SHP77 (cell line): ENCODE results near the gene WDR49.
A peak's percentile ranks its signal among the peaks of the same experiment; 100 is the strongest.

ENCODE experiments used
- DNase-seq, 2 experiments: peaks; one replicate each; lab custom pipeline; 2025; lab: John Stamatoyannopoulos, UW

Gene WDR49

DNA sequence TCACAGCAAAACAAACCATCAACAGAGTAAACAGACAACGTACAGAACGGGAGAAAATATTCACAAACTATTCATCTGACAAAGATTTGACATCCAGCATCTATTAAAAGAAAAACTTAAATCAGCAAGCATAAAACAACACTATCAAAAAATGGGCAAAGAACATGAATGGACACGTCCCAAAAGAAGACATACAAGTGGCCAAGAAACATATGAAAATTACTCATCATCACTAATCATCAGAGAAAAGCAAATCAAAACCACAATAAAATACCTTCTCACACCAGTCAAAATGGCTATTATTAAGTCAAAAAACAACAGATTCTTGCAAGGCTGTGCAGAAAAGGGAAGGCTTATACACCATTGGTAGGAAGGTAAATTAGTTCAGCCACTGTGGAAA is 166.2 kb downstream of the WDR49 start:
- no peak for DNase-seq

DNA sequence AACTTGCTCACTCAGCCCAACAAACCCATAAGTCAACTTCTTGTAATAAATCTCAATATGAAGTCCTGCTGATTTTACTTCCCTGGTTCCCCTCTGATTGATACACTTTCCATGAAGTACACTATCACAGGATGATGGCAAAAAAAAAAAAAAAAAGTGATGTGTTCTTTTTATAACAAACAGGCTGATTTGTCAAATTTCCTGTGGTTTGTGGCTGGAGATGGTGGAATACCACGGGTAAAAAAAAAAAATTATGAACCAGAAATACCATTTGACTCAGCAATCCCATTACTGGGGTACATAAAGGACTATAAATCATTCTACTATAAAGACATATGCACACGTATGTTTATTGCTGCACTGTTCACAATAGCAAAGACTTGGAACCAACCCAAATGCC is 169.2 kb downstream of the WDR49 start:
- DNase-seq = no peak

DNA sequence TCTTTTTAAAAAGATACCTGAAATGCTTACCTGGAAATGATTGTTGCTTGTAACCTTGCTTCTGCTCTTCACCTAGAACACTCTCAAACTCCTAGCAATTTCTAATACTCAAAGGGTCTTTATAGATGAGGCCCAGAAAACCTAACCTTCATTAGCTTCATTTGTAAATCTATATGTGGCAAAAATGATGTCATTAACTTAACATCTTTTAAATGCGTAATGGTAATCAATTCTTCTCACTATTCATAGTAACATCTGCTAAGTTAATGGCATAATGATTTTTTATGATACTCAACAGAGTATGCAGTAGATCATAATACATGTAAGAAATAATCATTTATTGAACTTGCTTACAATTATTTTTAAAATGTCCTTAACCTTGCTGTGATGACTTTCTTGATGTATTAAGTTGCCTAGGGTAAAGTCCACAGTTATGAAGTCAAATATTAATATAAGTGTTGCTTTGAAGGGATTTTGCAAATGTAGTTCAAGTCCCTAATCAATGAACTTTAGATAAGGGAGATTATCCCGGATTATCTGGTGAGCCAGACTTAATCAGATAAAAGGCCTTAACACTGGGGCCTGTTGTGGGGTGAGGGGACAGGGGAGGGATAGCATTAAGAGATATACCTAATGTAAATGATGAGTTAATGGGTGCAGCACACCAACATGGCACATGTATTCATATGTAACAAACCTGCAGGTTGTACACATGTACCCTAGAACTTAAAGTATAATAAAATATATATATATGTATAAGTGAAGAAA is 169.8 kb downstream of the WDR49 start:
- no peak for DNase-seq

DNA sequence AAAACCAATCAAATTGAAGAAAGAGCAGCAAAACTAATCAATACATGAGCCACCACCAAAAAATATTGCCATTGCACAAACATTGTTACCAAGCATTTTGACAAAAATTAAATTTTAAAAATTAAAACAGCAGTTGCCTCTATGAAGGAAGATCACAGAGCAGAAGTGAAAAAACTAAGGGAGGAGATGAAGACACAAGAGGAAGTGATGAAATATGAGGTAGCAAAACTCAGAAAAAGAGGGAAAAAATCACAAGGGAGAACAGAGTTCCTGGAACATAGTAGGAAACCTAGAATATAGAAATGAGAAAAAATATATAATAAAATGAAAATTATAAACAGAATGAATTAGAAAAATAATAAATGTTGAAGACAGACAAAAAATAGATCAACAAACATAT is 172.6 kb downstream of the WDR49 start:
- no peak for DNase-seq

DNA sequence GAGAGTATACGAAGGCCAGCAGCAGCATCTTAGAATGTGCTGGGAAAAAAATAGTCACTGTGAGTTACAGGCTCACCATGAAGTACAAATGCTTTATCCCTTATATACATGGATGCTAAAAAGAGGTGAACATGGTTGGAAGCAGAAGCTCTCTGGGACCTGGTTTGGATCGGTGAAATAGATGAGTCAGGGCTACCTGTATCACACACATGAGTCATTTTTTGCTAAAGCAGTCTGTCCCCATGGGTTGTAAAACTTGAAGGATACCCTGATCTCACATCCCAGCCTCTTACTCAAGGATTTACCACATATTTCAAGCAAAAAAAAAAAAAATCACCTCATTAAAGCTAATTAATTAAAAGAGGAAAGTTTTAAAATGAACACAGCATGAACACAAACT is 173.0 kb downstream of the WDR49 start:
- DNase-seq = no peak

DNA sequence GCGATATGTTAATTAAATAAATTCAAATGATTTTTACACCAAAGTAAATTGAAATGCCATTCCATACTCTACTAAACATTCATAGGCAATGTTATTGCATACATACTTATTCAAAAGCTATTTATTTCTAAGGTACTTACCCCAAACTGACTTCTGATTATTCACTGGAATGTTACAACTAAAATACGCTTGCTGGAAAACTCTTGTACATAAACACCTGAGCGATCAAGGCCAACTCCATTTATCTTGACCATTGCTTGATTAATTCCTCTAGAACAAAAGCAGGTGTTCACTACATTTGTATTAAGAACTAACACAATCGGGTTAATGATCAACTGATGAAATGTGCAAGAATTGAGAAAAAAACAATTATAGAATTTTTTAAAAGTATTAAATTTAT is 179.9 kb downstream of the WDR49 start, which contains the start of gene SERPINI2:
Gene SERPINI2, minus strand, starts transcription at position 180 of the 400 bp plus-strand sequence. CDS start 2,208 bp downstream, outside the sequence.
- no peak for DNase-seq

DNA sequence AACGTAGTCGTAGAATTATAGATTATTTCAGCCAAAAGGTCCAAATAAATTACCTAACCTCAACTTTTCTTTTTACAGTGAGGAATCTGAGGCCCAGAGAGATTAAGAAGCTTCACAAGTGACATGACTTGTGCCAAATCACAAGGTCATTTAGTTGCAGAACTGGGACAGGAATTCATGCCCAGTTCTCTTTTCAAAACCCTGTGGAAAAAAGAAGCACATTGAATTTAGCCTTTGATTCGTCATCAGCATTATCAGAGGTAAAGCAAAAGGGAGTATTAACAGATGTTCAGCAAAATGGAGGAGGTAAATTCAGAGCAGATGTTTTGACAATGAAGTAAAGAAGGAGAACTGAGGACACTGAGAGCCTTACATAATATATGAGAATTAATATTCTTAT is 184.4 kb downstream of the WDR49 start:
- no peak for DNase-seq

DNA sequence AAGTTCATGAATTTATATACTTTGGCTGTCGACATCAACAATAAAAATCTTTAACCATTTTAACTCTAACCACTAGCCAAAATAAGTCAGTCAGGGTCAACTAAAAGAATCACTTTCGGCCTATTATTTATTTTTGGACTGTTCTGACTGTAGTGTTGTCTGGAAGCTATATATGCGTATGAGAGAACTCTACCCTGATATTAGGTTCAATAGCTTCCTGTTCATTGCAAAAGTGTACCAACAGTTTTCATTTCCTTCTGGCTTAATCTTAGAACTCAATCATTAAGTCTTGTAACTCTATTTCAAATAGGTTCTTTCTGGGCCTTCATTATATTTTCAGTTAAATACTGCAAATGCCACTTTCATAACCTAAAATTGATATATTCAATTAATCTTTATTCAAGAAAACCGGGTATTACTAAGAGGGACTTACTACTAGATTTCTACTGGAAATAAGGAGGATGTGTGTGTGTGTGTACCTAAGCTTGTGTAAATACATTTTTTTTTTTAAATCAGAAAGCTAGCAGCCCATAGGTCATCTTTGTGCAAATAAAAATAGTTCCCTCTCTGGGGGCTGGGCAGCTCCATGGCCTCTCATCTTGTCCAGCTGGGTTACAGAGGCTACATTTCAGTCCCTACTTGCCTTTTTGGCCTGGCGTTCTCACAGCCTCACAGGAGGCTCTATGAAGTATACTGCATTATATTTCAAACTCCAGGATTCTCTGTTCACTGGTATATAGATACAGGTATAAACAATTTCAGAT is 185.7 kb downstream of the WDR49 start:
- peak; percentile 29 to 57 for DNase-seq

DNA sequence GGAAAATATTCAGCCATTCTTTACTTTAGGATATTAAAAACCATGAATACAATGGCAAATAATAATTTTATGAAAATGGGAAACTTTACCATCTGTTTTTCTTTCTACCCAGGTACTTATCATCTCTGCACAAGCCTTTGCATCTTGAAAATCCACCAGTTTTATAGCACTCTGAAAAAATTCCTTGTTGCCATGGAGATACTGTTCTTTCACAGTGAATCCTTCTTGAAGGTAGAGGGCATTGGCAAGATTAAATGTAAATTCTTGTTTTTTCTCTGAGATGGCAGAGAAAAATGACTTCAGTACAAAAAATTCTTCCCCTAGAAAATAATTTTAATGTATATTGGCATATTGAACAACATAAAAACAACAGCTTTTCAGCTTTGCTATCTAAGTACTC is 186.8 kb downstream of the WDR49 start:
- no peak for DNase-seq

DNA sequence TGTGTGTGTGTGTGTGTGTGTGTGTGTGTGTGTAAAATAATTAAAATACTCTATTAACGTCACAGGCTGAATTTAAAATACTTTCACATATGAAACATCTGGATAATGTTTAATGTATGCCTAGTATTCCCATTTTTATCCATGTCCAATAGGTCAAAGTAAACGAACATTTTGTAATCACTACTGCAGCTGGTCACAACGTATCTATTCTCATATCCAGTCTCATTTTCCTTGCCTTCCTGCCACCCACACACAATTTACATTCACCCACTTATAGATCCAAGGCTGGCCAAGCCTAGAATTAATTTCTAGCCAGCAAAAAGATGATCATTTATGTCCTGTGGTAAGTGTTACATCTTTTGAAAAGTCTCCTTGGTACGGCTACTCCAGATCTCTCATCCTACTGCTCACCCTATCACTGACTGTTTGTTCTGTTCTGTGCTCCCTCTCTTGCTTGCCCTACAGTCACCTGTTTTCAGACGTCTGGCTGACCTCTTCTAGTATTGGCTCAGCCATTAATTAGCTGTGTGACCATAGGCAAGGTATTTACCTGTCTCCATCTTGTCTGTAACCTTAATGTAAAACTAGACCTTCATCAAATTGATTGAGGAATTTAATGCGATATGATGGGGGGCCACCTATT is 197.5 kb downstream of the WDR49 start:
- DNase-seq = no peak

DNA sequence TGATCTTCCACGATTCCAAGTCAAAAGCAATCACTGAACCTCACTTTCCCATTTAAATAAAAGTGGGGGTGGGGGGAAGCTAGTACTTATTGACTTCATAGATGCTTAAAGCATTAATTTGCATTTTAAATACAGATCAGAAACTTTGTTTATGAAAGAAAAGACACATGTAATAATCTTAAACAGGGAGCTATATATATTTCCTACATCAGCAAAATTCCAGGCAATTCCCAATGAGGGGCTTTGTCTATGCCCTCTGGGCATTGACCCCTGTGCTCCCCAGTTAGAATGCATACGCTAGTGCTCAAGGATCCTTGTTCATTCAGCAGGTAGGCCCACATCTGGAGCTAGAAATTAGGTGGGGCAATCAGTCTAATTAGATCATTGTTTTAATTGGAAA is 199.9 kb downstream of the WDR49 start:
- DNase-seq = no peak

DNA sequence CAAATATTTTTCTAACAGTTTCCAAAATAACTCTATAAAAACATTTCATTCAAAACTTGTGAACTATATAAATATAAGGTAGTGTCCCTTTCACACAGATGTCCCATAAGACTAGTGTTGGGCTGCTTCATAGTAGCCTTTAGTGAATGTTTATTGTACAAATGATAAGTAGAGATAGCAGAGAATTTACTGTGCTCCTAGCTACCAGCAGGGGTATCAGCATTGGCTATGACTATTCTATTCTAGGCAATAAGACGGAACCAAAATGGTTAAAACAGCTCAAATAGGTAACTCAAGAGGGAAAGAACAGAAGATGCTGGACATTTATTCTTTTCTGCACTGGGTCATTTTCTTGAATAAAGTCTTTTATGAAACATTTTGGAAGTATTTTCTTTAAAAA is 202.5 kb downstream of the WDR49 start:
- no peak for DNase-seq

DNA sequence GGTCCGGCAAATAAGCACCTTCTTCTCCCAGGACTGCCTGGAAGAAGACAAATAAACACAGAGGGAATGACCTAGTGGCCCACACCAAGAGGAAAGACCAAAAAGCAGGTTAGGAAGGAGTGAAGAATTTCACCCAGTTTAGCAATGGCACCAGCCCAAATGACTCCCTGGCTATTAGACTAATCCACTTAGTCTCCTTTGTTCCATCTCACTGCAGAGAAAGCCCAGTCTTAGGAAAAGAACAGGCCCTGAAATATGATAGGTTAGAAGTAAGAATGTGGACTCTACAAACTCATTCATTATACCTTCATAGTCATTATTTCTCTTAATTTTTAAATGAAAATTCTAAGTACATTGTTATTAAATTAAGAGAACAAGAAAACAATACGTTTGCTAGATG is 203.1 kb downstream of the WDR49 start:
- DNase-seq = no peak

DNA sequence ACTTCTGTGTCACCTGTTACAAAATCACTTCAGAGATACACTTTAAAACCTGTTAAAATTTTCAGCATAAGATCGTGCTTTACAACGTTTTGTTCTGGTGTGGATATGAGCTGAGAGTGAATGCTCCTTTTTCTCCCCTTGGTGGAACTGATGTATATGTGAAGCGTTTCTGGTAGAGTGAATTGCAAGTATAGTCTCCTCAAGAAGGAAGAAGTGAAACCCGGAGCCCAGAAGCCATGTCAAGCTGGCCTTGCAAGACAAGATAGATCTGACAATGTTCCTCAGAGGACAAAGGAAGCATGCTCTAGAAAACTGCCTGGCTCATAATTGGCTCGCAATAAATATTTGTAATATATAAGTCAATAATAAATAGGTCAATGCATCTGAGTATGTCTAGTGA is 203.5 kb downstream of the WDR49 start:
- DNase-seq = no peak

DNA sequence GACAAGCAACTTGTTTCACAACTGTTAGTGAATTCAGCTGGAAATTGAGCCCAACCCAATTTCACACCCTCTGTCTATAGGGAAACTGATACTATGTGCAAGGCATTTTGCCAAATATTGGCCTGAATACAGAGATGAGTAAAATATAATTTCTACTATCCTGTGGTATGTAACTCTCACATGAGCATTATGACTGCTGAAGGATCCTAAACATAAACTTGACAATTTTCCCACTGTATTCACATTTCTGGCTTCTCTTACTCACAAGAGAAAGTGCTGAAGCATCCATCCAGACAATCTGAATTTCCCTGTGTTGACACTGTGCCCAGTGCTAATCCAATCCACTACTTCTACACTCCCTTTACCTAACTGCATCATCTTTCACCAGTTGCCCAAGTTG is 208.3 kb downstream of the WDR49 start:
- no peak for DNase-seq

DNA sequence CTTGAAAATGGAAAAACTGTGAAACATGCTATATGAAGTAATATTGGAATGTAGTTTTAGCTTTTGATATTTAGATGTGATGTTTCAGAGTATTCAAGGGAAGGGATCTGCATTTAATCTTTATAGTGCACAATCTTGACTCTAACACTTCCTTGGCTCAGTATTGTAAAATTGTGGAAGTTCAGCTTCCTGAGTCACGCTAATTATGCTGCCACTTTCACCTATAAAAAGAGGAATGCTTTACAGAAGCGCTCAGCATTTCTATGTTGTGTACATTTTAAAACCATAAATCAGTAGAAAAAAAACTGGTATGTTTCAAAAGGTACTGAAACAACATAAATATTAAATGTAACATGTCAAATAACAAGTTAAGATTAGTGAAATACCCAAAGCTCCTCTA is 212.5 kb downstream of the WDR49 start:
- no peak for DNase-seq

DNA sequence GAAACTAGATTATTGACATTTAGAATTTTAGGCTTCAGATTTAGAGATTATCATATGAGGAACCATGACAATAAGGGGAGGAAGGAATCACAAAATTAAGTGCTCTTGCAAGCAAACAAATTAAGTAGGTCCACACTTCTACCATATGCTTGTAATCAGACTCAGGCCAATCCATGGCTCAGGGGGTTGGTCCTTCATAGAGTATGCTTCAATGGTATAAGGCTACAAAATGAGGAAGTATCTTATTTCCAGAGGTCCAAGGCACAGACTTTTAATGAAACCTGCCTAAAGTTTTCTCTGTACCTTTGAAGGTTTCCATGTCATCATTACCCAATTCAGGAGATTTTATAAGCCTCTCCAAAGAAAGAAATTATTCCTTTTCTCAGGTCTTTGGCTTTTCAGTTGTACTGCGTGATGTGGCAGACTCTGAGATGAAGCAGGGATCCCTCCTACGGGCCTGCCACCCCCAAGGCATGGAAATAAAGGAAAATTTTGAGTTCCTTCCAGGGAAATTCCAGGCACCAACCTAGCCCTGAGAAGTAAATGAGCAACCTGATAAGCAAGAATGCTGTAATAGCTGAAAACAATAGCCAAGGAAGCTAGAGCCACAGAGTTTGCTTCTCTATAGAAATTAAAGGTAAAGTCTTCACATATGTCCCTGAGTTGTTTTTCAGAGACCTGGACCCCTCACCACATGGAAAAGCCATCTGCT is 216.2 kb downstream of the WDR49 start:
- DNase-seq = no peak
